Stomach (tissue), 4 donors: ENCODE data around the gene SLBP.

Source experiments
- CTCF ChIP-seq, 7 experiments: fragments of 450-650 bp in 4 of 7; fragments of 200-600 bp in 3 of 7; sonication (generic) in 3 of 7; IDR thresholded peaks; one replicate each; pipeline ENCODE4 v1.5.1; 2016 to 2019; ENCODE audit warnings: antibody characterized with exemption in 7 of 7, control low read depth in 2 of 7, mild to moderate bottlenecking in 1 of 7
- POLR2A ChIP-seq, 4 donors: fragments of 450-650 bp; IDR thresholded peaks; one replicate each; pipeline ENCODE4 v1.6.1; 2016; ENCODE audit warnings: antibody characterized with exemption in 4 of 4, control low read depth in 2 of 4, mild to moderate bottlenecking in 1 of 4, moderate library complexity in 1 of 4

DNA sequence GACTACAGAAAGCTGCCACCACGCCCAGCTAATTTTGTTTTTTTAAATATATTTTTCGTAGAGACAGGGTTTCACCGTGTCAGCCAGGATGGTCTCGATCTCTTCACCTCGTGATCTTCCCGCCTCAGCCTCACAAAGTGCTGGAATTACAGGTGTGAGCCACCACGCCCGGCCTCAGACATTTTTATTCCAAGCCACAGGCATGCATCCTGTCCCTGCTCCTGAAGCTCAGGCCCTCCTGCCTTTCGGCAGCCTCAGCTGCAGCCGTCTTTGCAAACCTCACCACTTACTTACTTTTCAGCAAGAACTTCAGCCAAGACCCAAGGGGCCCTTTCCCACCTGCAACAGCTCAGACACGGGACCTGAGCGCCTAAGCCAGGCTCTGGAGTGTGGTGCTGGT is 54.0 kb downstream of the SLBP start:
- TF ChIP-seq CTCF (IDR thresholded peaks at IDR 0.05) (no peak), POLR2A (IDR thresholded peaks at IDR 0.05) (no peak)
